ENCODE measurements around the gene NOL3. TPM values are rescaled to one million over a fixed set of nuclear protein-coding genes. Genes with fewer than 3 reads are reported as not detected.

NOL3 gene
- total RNA-seq, 1 donor from 2014 or later, result 8.8 TPM

DNA sequence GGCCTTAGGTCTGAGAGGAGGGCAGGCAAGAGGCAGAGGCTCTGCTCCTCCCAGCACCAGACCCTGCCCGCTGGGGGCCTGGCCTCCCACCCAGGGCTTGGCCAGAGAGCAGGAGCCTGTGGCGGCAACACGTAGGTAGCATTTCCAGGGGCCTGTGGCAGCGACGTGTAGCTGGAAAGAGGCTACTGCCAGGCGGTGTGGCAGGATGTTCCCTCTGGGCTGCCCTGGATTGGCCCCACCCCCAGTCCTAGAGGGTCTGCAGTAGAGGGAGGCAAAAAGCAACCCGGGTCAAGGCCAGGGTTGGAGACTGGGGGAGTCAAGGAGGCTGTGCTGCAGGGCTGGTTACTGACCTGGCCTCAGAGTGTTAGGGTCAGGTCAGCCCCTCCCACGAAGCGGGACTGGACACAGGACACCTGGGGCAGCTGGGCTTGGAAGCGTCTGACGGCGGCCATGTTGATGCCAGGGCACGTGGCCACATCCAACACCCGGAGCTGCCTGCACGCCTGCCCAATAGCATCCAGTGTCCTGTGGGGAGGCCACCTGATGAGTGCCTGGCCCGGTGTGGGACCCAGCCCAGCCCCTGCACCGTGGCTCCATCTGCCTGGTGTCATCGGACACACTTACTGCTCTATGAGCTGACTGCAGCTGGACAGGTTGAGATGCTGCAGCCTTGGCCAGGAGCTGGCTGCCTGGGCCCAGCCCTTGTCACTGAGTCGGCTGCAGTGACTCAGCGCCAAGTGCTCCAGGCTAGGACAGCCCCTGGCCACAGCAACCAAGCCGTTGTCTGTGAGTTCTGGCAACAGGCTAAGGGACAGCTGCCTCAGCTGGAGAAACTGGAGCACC, 37.1 kb downstream of the NOL3 start:
- DNase-seq, result no peak

DNA sequence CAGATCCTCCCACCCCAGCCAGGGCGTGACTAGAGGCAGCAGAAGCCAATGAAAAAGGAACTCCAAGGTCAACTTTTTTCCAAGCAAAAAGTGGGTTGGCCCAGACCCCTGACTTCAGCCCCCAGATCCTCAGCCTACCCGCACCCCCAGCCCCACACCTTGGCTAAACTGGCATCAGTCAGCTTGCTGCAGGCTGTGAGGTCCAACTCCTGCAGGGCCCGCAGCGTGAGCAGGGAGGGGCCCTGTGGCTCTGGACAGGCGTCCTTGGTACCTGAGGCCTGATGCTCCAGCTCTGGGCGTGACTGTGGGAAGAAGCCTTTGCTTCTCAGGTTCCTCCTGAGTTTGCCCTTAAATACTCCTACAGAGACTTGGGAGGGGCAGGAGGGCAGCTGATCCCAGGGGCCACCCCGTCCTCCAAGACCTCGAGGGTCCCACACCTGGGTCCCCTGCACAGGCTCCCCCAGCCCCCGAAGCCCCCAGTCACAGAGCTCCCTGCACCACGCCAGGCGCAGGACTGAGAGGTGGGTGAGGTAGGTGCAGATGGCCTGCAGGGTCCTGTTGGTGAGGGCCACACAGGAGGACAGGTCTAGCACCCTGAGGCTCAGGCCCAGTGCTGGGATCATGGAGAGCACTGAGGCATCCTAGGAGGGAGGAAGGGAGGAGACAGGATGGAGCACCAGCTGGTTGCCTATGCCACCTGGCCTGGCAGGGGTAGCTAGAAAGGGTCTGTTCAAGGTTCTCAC, 38.0 kb downstream of the NOL3 start:
- no peak for DNase-seq

DNA sequence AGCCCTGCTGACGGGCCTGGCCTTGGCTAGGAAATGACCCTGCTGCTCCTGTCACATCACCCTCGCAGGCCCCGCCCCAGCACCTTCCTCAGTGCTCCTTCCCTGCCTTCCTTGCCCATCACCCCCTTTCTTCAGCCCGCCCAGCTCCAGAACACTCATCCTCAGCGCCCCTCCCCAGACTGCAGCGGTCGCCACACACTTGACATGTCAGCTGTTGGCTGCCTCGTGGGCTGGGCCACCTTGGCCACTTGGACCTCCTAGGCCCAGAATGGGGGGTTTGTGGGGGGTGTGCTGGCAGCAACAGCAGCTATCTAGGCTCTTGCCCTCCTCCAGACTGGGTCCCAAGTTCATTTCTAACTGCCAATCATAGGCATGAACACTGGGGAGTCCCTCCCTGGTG, 39.2 kb downstream of the NOL3 start:
- DNase-seq, result no peak

DNA sequence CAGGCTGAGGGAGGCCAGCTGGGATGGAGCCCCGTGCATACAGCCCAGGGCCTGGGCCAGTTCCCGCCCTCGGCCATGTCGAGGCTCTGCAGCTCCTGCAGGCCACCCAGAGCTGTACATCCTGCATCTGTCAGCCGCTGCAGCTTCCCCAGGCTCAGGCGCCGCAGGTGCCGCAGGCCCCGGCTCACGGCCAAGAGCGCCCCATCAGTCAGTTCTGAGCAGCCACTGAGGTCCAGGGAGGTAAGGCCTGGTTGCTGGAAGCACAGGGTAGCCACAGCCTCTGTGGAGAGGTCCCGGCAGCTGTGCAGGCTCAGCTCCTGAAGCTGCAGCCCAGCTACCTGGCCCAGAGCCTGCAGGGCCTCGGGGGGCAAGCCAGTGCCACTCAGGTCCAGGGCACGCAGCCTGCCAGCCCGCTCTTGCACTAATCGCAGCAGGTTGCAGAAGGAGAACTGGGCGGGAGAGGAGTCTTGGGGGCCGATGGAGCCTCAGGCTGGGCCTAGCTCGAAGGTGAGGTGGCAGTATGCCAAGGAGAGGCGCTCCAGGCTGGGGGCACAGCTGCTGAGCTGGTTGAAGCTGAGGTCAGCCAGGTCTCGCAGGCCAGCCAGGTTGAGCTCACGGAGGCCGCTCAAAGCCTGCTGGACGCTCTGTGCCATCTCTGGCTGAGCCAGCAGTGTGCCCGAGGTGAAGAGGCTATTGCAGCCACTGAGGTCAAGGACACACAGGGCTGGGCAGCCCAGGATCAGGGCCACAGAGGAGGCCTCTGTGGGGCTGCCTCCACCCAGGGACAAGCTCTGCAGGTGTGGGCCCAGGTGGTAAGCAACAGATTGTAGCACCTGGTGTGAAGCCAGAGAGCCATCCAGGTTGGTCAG, 40.0 kb downstream of the NOL3 start:
- DNase-seq, result no peak

DNA sequence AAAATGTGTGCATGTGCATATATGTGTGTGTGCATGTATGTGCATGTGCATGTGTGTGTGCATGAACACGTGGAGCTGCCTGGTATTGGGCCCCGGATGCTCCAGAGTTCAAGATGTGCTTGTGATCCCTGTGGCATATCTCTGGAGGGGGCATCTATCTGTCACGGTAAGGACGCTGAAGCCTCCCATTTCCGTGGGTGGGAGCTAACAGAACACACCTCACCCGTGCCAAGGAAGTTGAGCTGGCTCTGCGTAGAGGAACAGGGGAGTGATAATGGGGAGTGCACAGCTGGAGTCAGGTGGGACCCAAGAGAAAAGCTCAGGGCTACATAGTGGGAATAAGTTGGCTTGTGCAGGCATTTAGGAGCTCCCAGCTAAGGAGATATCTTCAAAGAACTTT, 41.3 kb downstream of the NOL3 start:
- no peak for DNase-seq

DNA sequence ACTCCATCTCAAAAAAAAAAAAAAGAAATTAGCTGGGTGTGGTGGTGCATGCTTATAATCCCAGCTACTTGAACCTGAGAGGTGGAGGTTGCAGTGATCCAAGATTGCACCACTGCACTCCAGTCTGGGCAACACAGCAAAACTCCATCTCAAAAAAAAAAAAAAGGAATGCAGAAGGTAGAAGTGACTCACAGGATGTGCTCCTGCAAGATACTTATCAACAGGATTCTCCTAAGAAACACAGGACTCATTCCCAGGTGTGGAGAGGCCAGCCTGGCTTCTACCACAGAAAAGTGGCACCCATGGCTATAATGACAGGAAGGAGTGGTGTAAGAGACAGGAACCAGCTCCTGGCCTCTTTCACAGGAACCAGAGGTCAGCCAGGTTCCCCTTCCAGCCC, 42.4 kb downstream of the NOL3 start:
- peak; percentile 58 for DNase-seq

DNA sequence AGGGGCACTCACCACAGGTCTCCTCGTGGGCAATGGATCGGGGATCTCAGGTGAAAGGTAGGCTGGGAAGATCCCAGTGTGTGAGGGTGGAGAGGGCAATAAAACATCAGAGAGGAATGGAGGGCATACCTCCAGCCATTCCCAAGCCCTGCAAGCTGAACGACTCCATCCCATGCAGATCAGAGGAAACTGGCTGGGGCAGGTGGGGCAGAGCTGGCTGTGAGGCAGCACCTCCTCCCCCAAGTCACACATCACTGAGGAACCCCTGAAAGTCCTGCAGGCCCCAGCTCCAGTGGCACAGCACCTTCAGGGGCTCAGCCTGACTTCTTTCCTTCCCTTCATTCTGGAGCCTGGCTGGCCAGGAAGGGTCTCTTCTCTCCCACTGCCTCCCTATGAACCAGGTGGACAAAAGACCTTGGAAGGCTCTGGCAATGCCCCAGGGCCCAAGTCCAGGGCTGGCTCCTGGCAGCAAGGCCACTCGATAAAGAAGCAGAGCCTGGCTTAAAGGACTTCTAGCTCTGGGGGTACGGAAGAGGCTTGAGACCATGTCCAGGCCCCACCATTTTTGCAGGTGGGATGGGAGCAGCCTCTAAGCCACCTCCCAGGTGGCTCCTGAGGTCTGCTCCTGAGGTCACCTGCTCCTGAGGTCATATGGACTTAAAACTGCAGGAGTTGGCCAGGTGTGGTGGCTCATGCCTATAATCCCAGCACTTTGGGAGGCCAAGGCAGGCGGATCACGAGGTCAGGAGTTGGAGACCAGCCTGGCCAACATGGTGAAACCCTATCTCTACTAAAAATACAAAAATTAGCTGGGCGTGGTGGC, 43.1 kb downstream of the NOL3 start:
- no peak for DNase-seq

DNA sequence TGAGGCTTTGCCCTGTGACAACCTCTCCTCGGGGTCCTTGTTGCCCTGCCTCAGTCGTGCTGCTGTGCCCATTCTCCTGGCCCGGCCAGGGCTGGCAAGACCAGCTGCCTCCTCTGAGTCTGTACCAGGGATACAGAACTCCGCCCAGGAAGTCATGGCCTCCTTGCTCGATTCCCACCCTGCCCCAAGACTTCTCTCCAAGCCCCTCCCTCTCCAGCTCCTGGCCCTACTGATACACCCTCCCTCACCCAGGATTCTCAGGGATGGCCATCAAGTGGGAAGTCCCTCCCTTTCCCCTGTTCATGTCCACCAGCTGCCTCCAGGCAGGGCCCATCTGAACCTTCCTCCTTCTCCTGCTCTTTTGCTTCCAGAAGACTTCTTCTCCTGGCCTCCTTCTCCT, 45.4 kb downstream of the NOL3 start:
- no peak for DNase-seq

DNA sequence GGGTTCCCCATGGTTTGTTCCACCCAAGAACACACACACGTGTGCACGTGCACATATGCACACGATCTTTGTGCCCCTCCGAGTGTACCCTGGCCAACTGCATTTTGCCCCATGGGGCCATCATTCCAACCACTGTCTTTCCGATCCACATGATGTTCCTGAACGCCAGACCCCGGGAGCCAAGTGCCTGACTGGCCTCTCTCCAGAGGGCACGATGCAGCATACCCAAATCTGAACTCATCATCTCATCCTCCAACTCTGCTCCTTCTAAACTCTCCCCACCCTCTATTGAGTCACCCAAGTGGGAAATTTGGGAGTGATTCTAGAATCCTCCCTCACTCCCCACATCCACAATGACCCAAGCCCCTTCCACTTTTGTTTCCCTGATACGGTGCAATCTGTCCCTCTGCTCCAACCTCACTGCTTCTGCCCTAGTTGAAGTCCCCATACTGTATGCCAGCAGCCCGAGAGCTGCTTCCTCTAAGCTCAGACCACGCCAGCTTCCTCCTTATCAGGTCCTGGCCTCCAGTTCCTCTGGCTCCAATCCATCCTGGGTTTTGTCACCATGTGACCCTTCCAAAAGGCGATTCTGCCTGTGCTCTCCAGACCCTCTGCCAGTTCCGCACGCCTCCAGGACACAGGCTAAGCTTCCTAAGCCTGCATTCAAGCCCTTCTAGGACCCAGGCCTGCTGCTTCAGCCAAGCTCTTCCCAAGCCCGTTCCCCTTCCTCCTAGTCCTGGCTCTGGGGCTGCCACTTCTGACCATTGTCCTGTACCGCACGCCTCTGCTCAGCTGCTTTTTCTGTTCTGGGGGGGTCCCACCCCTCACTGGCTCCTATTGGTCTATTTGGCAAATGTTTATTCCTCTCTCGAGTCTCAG, 46.5 kb downstream of the NOL3 start:
- DNase-seq, result peak; percentile 69

DNA sequence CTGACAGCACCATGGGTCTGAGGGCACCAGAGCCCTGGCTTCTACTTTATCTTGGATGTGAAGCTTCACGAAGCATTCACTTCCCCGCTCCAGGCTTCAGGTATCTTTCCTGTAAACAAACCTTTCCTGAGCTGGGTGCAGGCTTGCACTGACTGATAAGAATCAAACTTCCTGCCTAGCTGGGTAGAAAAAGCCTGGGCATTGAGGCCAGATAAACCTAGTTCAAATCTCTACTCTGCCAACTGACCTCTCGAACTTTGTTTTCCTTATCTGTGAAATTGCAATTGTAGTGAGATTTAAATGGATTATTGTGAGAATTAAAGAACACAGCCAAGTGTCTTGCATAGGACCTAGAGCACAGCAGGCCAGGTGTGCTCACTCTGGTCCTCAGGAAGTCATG, 53.7 kb downstream of the NOL3 start:
- peak; percentile 27 for DNase-seq

Other genes with a start within 250 kb of the NOL3 start
- 0.84 and 1.9 TPM in 2 replicates for gene RRAD, start 245.0 kb upstream of the NOL3 start, total RNA-seq
- 117 and 188 TPM in 2 replicates for gene CIAO2B, start 236.1 kb upstream of the NOL3 start, total RNA-seq
- 14.1 and 21.2 TPM in 2 replicates for gene CES2, start 235.0 kb upstream of the NOL3 start, total RNA-seq
- not detected in 2 replicates for gene CES3, start 209.3 kb upstream of the NOL3 start, total RNA-seq
- 1.4 and 1.7 TPM in 2 replicates for gene CES4A, start 181.9 kb upstream of the NOL3 start, total RNA-seq
- gene CBFB, start 141.4 kb upstream of the NOL3 start, total RNA-seq, result 96.5 and 124 TPM in 2 replicates
- gene PHAF1, start 60.6 kb upstream of the NOL3 start, total RNA-seq, result 14.8 and 22.3 TPM in 2 replicates
- 3.5 and 5.3 TPM in 2 replicates for gene B3GNT9, start 19.5 kb upstream of the NOL3 start, total RNA-seq
- 18.2 and 26.5 TPM in 2 replicates for gene TRADD, start 10.6 kb upstream of the NOL3 start, total RNA-seq
- gene FBXL8, start 10.6 kb upstream of the NOL3 start, total RNA-seq, result 7.8 and 9.0 TPM in 2 replicates
- 0.65 and 2.0 TPM in 2 replicates for gene HSF4, start 5.8 kb upstream of the NOL3 start, total RNA-seq
- 7.1 and 11.4 TPM in 2 replicates for gene MATCAP1, start 13.4 kb downstream of the NOL3 start, total RNA-seq
- gene EXOC3L1, start 19.6 kb downstream of the NOL3 start, total RNA-seq, result 45.8 and 50.7 TPM in 2 replicates
- gene E2F4, start 21.6 kb downstream of the NOL3 start, total RNA-seq, result 93.1 and 104 TPM in 2 replicates
- gene ELMO3, start 28.6 kb downstream of the NOL3 start, total RNA-seq, result 0.74 and 1.9 TPM in 2 replicates
- gene TMEM208, start 56.6 kb downstream of the NOL3 start, total RNA-seq, result 21.1 and 31.7 TPM in 2 replicates
- gene FHOD1, start 76.9 kb downstream of the NOL3 start, total RNA-seq, result 25.5 and 37.4 TPM in 2 replicates
- 0.56 and 1.2 TPM in 2 replicates for gene SLC9A5, start 78.4 kb downstream of the NOL3 start, total RNA-seq
- gene PLEKHG4, start 109.0 kb downstream of the NOL3 start, total RNA-seq, result 10.0 and 16.5 TPM in 2 replicates
- under 0.01 TPM in 1 of 2 replicates, not detected in the other for gene KCTD19, start 156.2 kb downstream of the NOL3 start, total RNA-seq
- not detected in 2 replicates for gene LRRC36, start 156.3 kb downstream of the NOL3 start, total RNA-seq
- gene TPPP3, start 223.0 kb downstream of the NOL3 start, total RNA-seq, result 0.19 TPM in 1 of 2 replicates, not detected in the other
- 3.7 and 6.3 TPM in 2 replicates for gene ZDHHC1, start 245.9 kb downstream of the NOL3 start, total RNA-seq

Measured in dermis blood vessel endothelial cell (primary cell).